Measurements from ENCODE around the gene CMSS1. TPM values are rescaled to one million over a fixed set of nuclear protein-coding genes. Genes with fewer than 3 reads are reported as not detected.
A peak's percentile ranks its signal among the peaks of the same experiment; 100 is the strongest.

Gene CMSS1
- total and polyA plus RNA-seq, 2 of the 13 experiments (the other 11 are each of a cell fraction or from before 2014, with no cell fraction given), result 6.4 to 48.7 TPM

GRCh38 chr3:99934975-99935797 lies 117.5 kb downstream of the CMSS1 start (continued):
- no peak for TF ChIP-seq NFIB (CRISPR knock-in tag; IDR thresholded peaks at IDR 0.05; ENCODE audit: borderline replicate concordance)
- TF ChIP-seq ARID5B (CRISPR knock-in tag; IDR thresholded peaks at IDR 0.05), result peak; percentile 75

- no TSS peak for BruUV-seq (replicated peaks)
- Histone ChIP-seq H3K79me2 (ENCODE audit: insufficient read depth, low read length) (no peaks in the 10 kb centered on the region), H4K20me1 (ENCODE audit: insufficient read depth, low read length) (no peaks in the 10 kb centered on the region), H3K9me3 (ENCODE audit: low read length) (no peaks in the 10 kb centered on the region), H3K4me1 (ENCODE audit: insufficient read depth, low read length) (peaks cover 57% of the 10 kb centered on the region), H3K4me3 (replicated peaks in 1 of 3; ENCODE audit: insufficient read depth in 1 of 3, low read depth in 2 of 3, low read length in 3 of 3) (no peak overlapping the region), H3K9ac (ENCODE audit: insufficient read depth, low read depth, low read length) (no peak overlapping the region), H3K27me3 (ENCODE audit: control insufficient read depth in 1 of 2, insufficient read depth in 2 of 2, low read length in 2 of 2) (no peaks in the 10 kb centered on the region), H2AFZ (ENCODE audit: low read length) (no peak overlapping the region), H3K27ac (ENCODE audit: extremely low read length, insufficient read depth, low read length) (no peak overlapping the region), H3K4me2 (ENCODE audit: low read depth, low read length) (no peak overlapping the region), H3K36me3 (replicated peaks in 1 of 2; ENCODE audit: control insufficient read depth in 1 of 2, insufficient read depth in 2 of 2, low read length in 2 of 2) (no peaks in the 10 kb centered on the region)
- in situ Hi-C loops (cut with HindIII; ENCODE audit: extremely low pct_ligation_motif_present, low pct_unique_long_range_greater_than_20kb) (no loop called here), intact Hi-C loops (cut with micrococcal nuclease; ENCODE audit: unreplicated experiment) (loop anchor here (5.0 kb wide), 1 partner anchor 139 kb away; no protein-coding TSS in a partner anchor)
- ATAC-seq, result no peak
- 97% methylated on average over 3 of the region's 3 CpGs for WGBS (ENCODE audit: low lambda C conversion rate)
- TF ChIP-seq TFDP1 (CRISPR knock-in tag; IDR thresholded peaks at IDR 0.05; ENCODE audit: borderline replicate concordance) (no peak), MLLT10 (CRISPR knock-in tag; IDR thresholded peaks at IDR 0.05) (no peak), ZBTB21 (CRISPR knock-in tag; IDR thresholded peaks at IDR 0.05) (no peak), ATM (IDR thresholded peaks at IDR 0.05; ENCODE audit: borderline replicate concordance) (no peak), ZFP36L2 (CRISPR knock-in tag; IDR thresholded peaks at IDR 0.05) (no peak), FOXA1 (IDR thresholded peaks at IDR 0.05) (no peak), FOXA1 (CRISPR knock-in tag; IDR thresholded peaks at IDR 0.05) (no peak)
- CTCF ChIA-PET (ENCODE audit: low intra/inter-chr PET ratio, low total read pairs), result no interaction called here
- DNase-seq (ENCODE audit: low spot score), result no peak
- POLR2A ChIA-PET, result interaction anchor here (1.3 kb wide), 1 partner anchor 17 kb away, joined by 5 read pairs; no protein-coding TSS in a partner anchor
- no peak for FAIRE-seq
These were observed 120.7 kb downstream of the CMSS1 start for GRCh38 chr3:99938270-99938911.

Measured in HepG2 (cell line).